T-helper 9 cell (primary cell): ENCODE results near the gene SH2D3C.

Experiments used
- DNase-seq: peaks from one replicate; pipeline ENCODE4 v3.0.0-alpha.2; 2020

SH2D3C gene

GRCh38 chr9:127693697-127694096, 84.8 kb downstream of the SH2D3C start:
- no peak for DNase-seq

GRCh38 chr9:127693143-127693542, 85.3 kb downstream of the SH2D3C start:
- DNase-seq: no peak

GRCh38 chr9:127692071-127692470, 86.4 kb downstream of the SH2D3C start:
- no peak for DNase-seq

- no peak for DNase-seq
Observed at GRCh38 chr9:127690735-127691134, 87.7 kb downstream of the SH2D3C start.

- no peak for DNase-seq
Observed at GRCh38 chr9:127689329-127690000, 89.0 kb downstream of the SH2D3C start.
